Body of pancreas (tissue), 4 donors: ENCODE measurements around the gene TBC1D22B. TPM values are rescaled to one million over a fixed set of nuclear protein-coding genes. Genes with fewer than 3 reads are reported as not detected.
"Not testable (repeated sequence)": the region's sequence is repeated elsewhere in the genome, so short reads cannot be mapped to it uniquely, and the experiment has no call there.

Source experiments
- ATAC-seq: fragments of 150-250 bp; one replicate; pipeline ENCODE4 v1.9.1; 2016
- DNase-seq, 4 donors: peaks; one replicate each; pipeline ENCODE4 v3.0.0-alpha.2; 2019
- H3K27ac ChIP-seq, 4 donors: fragments of 200-600 bp; sonication (generic); 1 replicate in 3 of 4; 2 replicates in 1 of 4; pipeline versions ENCODE4 v1.5.1 to v1.6.1; 2016 to 2019; ENCODE audit warnings: mild to moderate bottlenecking in 1 of 4, mixed read lengths in 1 of 4, moderate library complexity in 1 of 4
- H3K27me3 ChIP-seq, 2 donors: fragments of 200-600 bp; sonication (generic); one replicate each; pipeline ENCODE4 v1.6.0; 2016; ENCODE audit warnings: mild to moderate bottlenecking in 1 of 2
- H3K36me3 ChIP-seq, 2 donors: fragments of 200-600 bp; sonication (generic); replicated peaks in 1 of 2; 2 replicates each; pipeline ENCODE4 v1.5.1; 2016; ENCODE audit warnings: low read depth in 2 of 2; ENCODE audit not compliant: insufficient read depth in 1 of 2
- H3K4me1 ChIP-seq: fragments of 200-600 bp; sonication (generic); one replicate; pipeline ENCODE4 v1.6.0; 2016
- H3K4me3 ChIP-seq, 2 donors: fragments of 200-600 bp; sonication (generic); 1 replicate in 1 of 2; 2 replicates in 1 of 2; pipeline ENCODE4 v1.5.1; 2016 to 2019
- H3K9me3 ChIP-seq, 3 donors: fragments of 200-600 bp; sonication (generic); 1 replicate in 2 of 3; 2 replicates in 1 of 3; pipeline ENCODE4 v1.5.1; 2016
- POLR2A ChIP-seq, 3 donors: fragments of 450-650 bp; IDR thresholded peaks; one replicate each; pipeline ENCODE4 v1.6.1; 2016; ENCODE audit warnings: antibody characterized with exemption in 3 of 3, mild to moderate bottlenecking in 2 of 3
- WGBS, 2 donors: methylation state at CpG; one replicate each; pipeline ENCODE4 v1.1.5; 2017; 5-methylcytosine and 5-hydroxymethylcytosine counted together
- intact Hi-C: fragments of 100-400 bp; cut with DNase I; formaldehyde crosslinking; loops from one replicate; pipeline ENCODE4 v1.15.1; 2023
- total RNA-seq, 2 donors: library from RNA; depleted of rRNA; stranded (reverse); fragments of >200 nt; gene quantifications; one replicate each; pipeline ENCODE4 v1.1.0, GENCODE V29; 2016
- TF ChIP-seq, protein P1 (sequence below), 7 experiments: fragments of 450-650 bp in 4 of 7; fragments of 200-600 bp in 3 of 7; sonication (generic) in 3 of 7; IDR thresholded peaks; one replicate each; pipeline ENCODE4 v1.5.1; 2016 to 2019; ENCODE audit warnings: antibody characterized with exemption in 7 of 7

TBC1D22B gene
- total RNA-seq, 2 donors from 2014 or later, result 8.0 to 8.2 TPM

- Histone ChIP-seq H3K9me3 (no peaks in the 10 kb centered on the region), H3K4me3 (no peak overlapping the region), H3K27me3 (no peaks in the 10 kb centered on the region), H3K27ac (no peak overlapping the region), H3K36me3 (peaks cover 0 to 8% of the 10 kb centered on the region in 2 donors), H3K4me1 (peaks cover under 1% of the 10 kb centered on the region)
- 90 to 92% methylated on average over 3 of the region's 3 CpGs for WGBS, 2 donors
- ATAC-seq (no peak), DNase-seq (no peak)
- intact Hi-C loops, result no loop called here
- TF ChIP-seq, protein P1, sequence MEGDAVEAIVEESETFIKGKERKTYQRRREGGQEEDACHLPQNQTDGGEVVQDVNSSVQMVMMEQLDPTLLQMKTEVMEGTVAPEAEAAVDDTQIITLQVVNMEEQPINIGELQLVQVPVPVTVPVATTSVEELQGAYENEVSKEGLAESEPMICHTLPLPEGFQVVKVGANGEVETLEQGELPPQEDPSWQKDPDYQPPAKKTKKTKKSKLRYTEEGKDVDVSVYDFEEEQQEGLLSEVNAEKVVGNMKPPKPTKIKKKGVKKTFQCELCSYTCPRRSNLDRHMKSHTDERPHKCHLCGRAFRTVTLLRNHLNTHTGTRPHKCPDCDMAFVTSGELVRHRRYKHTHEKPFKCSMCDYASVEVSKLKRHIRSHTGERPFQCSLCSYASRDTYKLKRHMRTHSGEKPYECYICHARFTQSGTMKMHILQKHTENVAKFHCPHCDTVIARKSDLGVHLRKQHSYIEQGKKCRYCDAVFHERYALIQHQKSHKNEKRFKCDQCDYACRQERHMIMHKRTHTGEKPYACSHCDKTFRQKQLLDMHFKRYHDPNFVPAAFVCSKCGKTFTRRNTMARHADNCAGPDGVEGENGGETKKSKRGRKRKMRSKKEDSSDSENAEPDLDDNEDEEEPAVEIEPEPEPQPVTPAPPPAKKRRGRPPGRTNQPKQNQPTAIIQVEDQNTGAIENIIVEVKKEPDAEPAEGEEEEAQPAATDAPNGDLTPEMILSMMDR (IDR thresholded peaks at IDR 0.05), result no peak
- no peak for TF ChIP-seq POLR2A (IDR thresholded peaks at IDR 0.05)
Measured at GRCh38 chr6:37289931-37290330, 32.4 kb downstream of the TBC1D22B start.

- Histone ChIP-seq H3K4me3 (no peak overlapping the region), H3K27me3 (no peaks in the 10 kb centered on the region), H3K27ac (no peak overlapping the region), H3K4me1 (no peaks in the 10 kb centered on the region), H3K9me3 (no peaks in the 10 kb centered on the region), H3K36me3 (peaks cover 0 to 6% of the 10 kb centered on the region in 2 donors)
- ATAC-seq (no peak), DNase-seq (no peak)
- intact Hi-C loops, result no loop called here
- no peak for TF ChIP-seq POLR2A (IDR thresholded peaks at IDR 0.05)
- TF ChIP-seq, protein P1 (IDR thresholded peaks at IDR 0.05), result no peak
Measured at GRCh38 chr6:37293426-37293825, 35.9 kb downstream of the TBC1D22B start.

GRCh38 chr6:37297637-37298036 is 40.1 kb downstream of the TBC1D22B start:
- ATAC-seq, H3K4me3 ChIP-seq, H3K36me3 ChIP-seq, intact Hi-C loops, H3K27ac ChIP-seq, H3K4me1 ChIP-seq, DNase-seq, H3K27me3 ChIP-seq, H3K9me3 ChIP-seq: not testable (repeated sequence)

- H3K27ac ChIP-seq, result no peak overlapping the region
- no peak overlapping the region for H3K4me3 ChIP-seq
- TF ChIP-seq POLR2A (IDR thresholded peaks at IDR 0.05), result no peak
- H3K27me3 ChIP-seq, result no peaks in the 10 kb centered on the region
- intact Hi-C loops, result no loop called here
- no peaks in the 10 kb centered on the region for H3K4me1 ChIP-seq
- ATAC-seq, result no peak
- DNase-seq, result no peak
- H3K9me3 ChIP-seq, result no peaks in the 10 kb centered on the region
- no peaks in the 10 kb centered on the region for H3K36me3 ChIP-seq
Measured at GRCh38 chr6:37298958-37299357, 41.4 kb downstream of the TBC1D22B start.

- intact Hi-C loops, result no loop called here
- no peak overlapping the region for H3K27ac ChIP-seq
- H3K4me3 ChIP-seq, result no peak overlapping the region
- H3K27me3 ChIP-seq, result no peaks in the 10 kb centered on the region
- H3K36me3 ChIP-seq, result no peaks in the 10 kb centered on the region
- TF ChIP-seq POLR2A (IDR thresholded peaks at IDR 0.05), result no peak
- TF ChIP-seq, protein P1 (IDR thresholded peaks at IDR 0.05), result no peak
- no peaks in the 10 kb centered on the region for H3K9me3 ChIP-seq
- WGBS, 2 donors, result 83% methylated on average over 4 of the region's 4 CpGs
- H3K4me1 ChIP-seq, result no peaks in the 10 kb centered on the region
- ATAC-seq (no peak), DNase-seq (no peak)
Measured at GRCh38 chr6:37299990-37300389, 42.4 kb downstream of the TBC1D22B start.

- no peaks in the 10 kb centered on the region for H3K36me3 ChIP-seq
- WGBS, 2 donors, result 86 to 100% methylated on average over 1 of the region's 1 CpG
- no peak for DNase-seq
- no peak for ATAC-seq
- intact Hi-C loops, result no loop called here
- no peaks in the 10 kb centered on the region for H3K27me3 ChIP-seq
- H3K9me3 ChIP-seq, result no peaks in the 10 kb centered on the region
- no peak overlapping the region for H3K4me3 ChIP-seq
- H3K27ac ChIP-seq, result no peak overlapping the region
- no peaks in the 10 kb centered on the region for H3K4me1 ChIP-seq
- TF ChIP-seq, protein P1 (IDR thresholded peaks at IDR 0.05), result no peak
- TF ChIP-seq POLR2A (IDR thresholded peaks at IDR 0.05), result no peak
Measured at GRCh38 chr6:37302086-37302686, 44.6 kb downstream of the TBC1D22B start.
